HG03342 (cell line): ENCODE measurements around the gene ACRV1.
"Not testable (repeated sequence)": the region's sequence is repeated elsewhere in the genome, so short reads cannot be mapped to it uniquely, and the experiment has no call there.

Experiments used
- ATAC-seq: cut with Tn5 transposase; IDR thresholded peaks from one replicate; pipeline ENCODE4 v1.9.1; 2021; ENCODE audit warnings: mild to moderate bottlenecking, moderate library complexity; ENCODE audit not compliant: unreplicated experiment

ACRV1 gene, protein sequence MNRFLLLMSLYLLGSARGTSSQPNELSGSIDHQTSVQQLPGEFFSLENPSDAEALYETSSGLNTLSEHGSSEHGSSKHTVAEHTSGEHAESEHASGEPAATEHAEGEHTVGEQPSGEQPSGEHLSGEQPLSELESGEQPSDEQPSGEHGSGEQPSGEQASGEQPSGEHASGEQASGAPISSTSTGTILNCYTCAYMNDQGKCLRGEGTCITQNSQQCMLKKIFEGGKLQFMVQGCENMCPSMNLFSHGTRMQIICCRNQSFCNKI

DNA sequence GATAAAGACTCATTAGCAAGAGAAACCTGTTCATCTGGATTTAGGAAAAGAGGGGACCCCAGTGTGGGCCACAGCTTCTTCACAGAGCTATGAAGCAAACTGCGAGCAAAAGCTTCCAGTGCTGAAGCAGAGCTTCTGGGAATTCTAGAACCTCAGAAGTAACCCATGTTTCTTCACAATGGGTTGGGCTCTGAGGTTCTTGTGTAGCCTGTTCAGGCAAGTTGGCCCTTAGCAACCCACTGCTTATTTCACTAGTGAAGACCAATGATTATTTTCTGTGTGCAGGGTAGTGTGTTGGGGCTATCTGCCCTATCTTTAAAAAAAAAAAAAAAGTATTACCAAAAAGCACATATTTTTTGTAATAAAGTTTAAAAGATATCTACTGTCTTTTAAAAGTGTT, at the start of gene ACRV1:
Gene ACRV1, minus strand, starts transcription at position 101 of the 400 bp plus-strand sequence. Its CDS starts 67 bp downstream, at position 34.
- ATAC-seq = no peak

DNA sequence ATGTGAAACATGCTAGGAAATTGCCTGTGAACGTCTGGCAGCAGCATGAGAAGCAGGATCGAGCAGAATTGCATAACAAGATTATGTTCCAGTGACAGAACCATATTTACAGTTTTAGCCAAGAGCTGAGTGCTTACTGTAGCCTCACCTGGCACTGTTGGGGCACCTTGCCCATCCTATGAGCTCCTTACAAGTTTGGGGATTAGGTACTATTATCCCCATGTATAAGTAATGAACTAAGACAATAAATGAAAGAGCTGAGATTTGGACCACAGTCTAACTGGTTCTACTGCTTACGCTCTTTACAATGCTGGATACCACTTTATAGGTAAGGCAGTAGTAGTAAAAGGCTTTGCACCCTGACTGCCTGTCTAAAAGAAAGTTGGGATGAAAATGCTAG, 48.3 kb upstream of the ACRV1 start:
- ATAC-seq = no peak

DNA sequence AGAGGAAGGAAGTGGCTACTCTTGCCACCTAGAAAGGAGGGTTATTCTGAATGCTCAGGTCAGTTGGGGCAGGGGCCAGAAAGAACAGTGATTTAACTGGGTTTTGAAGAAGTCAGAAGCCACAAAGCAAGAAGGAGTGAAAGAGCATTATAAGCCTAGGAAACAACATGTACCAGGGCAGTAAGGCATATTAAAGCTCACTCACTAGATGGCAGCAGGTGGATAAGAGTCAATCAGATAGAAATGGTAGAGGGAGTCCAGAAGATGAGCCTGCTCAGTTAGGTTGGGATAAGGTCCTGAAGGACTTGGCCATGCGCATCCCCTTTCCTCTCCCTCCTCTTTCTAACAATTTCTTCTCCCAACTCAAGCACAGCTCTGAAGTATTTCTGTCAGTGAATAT, 43.5 kb upstream of the ACRV1 start:
- ATAC-seq = no peak

DNA sequence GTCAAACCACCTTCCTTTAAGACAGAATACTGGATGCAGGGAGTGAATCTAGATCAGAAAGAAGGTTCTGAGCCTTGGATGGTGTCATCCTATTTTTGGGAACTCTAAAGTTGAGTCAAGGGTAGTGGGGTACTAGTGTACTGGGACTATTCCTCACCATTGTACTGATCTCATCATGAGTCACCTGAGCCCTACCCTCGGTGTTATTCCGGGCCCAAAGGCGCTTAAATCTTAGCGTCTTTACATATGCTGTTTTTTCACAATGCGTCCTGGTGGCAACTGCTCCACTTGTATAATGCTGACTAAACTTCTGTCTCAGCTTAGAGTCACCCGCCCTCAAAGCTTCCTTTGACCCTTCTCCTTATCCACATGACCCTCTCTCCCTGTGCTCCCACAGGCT, 40.1 kb upstream of the ACRV1 start:
- no peak for ATAC-seq

DNA sequence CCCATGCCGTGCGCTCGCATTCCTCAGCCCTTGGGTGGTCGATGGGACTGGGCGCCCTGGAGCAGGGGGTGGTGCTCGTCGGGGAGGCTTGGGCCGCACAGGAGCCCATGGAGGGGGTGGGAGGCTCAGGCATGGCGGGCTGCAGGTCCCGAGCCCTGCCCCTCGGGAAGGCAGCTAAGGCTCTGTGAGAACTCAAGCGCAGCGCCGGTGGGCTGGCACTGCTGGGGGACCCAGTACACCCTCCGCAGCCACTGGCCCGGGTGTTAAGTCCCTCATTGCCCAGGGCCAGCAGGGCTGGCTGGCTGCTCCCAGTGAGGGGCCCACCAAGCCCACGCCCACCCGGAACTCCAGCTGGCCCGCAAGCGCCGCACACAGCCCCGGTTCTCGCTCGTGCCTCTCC, 24.0 kb upstream of the ACRV1 start:
- ATAC-seq = not testable (repeated sequence)

DNA sequence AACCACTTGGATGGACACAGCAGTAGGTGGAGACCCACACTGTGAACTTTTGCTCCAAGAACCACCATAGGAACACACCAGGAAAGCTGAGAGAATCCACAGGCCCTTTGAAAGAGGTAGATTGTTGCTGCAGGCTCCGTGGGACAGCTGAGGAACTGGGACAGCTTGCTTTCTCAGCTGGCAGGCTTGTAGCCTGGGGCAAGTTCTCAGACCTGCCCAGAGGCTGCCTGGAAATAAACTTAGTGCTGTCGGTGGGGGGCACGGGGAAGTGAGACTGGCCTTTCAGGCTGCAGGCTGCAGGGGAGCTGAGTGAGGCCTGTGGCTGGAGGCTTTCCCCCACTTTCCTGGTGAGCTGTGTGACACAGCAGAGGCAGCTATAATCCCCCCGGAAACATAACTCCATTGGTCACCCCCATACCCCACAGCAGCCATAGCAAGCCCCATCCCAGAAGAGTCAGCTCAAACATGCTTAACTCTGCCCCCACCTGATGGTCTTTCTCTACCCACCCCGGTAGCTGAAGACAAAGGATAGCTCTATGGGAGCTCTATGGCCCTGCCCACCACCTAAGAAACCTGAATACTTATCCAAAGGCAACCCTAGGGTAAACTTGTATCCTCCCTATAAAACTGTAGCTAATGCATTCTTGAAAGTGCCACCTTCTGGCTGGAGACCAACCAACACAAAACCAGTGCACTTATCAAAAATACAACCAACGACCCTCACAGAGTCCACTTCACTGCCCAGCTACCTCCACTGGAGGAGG, 21.4 kb upstream of the ACRV1 start:
- ATAC-seq = no peak

DNA sequence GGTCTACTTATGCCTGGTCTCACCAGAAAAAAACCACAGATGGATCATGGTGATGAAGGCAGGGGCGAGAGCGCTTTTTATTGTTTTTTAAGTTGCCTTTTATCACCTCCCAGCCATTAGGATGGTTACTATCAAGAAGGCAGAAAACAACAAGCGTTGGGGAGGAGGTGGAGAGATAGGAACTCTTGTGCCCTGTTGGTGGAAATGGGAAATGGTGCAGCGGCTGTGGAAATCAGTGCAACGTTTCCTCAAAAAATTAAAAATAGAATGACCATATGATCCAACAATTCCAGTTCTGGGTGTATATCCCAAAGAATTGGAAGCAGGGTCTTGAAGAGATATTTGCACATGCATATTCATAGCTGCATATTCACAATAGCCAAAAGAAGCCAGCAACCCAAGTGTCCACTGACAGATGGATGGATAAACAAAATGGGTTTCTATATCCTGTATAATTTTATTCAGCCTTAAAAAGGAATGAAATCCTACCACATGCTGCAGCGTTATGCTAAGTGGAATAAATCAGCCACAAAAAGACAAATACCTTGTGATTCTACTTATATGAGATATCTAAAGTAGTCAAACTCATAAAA, 20.5 kb upstream of the ACRV1 start:
- ATAC-seq = no peak

DNA sequence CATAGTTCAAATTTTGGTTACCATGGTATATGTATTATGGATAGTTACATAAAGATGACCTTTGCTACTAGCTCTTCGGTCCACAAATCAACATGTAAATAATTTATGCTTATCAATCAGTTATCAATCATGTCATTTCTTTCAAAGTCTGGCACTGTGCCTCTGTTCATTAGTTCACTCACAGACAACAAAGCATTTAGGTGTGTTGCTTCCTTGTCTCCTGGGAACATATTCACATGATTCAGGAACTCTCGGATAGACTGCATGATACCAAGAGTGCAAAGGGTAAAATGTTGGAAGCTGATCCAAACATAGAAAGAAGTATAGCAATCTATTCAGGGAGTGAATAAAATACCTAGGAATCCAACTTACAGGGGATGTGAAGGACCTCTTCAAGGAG, 14.3 kb upstream of the ACRV1 start:
- no peak for ATAC-seq

DNA sequence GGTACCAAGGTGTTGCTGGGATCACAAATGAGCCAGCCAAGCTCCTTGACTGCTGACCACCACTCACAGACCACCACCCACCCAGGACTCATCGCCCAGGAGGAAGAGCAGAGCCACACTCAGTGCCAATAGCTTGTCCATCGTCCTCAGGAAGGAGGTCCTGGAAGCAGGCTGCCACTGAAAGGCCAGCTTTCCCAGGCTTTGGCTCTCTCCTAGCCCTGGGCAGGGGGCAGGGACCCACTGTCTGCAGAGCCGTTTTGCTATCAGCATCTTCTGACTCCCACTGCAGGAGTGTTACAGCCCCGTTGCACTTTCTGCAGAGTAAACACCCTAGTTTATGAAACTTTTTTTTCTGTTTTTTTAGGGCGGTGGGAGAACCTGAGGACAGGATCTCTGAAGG, 12.2 kb upstream of the ACRV1 start:
- ATAC-seq = no peak

DNA sequence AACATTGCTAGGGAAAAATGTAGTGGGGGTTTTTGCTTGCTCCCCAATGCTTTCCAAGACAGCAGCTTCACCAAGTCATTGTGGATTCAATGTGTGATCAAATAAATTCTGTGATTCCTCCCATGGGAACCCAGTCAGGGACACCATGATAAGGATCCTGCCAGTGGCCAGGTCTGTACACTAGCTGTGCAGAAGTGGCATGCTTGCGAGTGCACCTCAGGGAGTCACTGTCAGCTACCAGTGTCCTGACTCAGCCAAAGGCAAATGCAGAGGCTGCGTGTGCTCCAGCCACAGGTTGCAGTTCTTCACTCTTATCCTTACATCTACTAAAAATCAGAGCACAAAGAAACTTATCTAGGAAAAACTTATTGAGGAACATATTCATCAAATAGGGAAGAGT, 9.4 kb upstream of the ACRV1 start:
- ATAC-seq = no peak

DNA sequence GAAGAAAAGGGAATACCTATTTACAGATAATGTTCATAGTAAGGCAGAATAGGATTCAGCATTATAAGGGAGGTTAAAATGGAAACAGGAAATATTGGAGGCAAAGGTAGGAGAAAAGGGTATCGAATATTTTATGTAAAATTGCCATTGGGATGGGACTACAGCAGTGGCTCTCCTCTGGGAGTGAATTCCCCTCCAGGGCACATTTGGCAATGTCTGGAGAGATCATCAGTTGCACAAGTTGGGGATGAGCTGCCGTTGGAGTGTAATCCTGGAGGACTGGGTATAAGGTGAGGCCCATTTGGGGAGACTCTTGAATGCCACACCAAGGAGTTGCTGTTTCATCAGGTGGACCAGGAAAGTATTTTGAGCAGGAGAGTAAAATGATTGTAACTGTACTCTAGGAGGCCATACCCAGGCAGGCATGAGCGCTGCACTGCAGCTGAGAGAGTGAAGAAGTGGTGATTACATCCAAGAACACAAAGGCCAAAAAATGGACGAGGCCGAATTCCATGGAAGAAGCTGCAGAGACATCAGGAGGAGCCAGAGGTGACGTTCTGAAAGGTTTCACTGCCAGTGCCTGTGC, 8.7 kb upstream of the ACRV1 start:
- no peak for ATAC-seq

DNA sequence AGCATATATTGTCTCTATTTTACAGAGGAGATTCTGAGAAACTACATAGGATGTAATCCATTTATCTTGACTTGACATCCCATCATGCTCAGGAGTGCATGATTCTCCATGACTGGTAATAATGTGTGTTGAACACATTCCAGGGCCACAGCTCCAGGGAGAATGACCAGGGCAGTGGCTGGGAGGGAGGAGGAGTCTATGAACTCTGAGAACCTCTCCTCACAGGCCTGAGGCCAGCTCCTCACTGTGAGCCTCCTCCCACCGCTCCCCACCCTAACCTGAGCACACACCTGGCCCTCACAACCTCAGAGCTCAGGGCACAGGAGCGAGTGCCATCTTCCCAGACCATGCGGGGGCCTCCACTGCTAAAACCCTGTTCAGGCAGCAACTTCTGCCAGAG, 8.0 kb upstream of the ACRV1 start:
- no peak for ATAC-seq

DNA sequence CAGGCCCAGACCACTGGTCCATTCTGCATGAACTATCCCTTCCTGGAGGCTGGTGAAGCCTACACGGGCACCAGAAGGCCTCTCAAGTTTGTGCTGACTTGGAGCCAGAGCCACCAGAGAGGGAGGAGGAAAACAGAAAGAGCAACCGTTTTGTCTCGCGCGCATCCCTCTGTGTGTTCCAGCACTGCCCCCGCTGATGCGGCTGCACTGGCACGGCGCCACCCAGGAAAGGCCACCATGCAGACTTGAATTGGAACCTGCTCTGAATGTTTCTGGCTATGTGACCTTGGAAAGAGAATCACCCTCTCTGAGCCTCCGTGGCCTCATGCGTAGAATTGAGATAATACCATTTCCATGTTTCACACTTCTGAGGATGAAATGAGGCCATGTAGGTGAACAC, 7.4 kb upstream of the ACRV1 start:
- ATAC-seq = no peak

DNA sequence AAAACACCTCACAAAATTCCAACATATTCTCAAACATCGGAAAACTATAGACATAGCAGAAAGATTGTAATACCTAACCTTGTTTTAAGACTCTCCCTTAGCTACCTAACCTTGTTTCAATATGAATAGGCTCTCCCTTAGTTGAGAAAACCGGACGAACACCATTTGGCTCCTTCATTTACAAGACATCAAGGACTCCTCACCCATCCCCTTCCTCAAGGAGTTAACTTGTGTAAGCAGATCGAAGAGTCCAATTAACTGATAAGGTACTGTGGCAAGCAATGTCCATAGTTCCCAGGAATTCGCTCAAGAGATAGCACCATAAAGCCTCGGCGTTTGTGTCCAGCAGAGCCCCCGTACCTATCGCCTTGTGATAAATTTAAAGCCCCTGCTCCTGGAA, 4.6 kb upstream of the ACRV1 start:
- no peak for ATAC-seq

DNA sequence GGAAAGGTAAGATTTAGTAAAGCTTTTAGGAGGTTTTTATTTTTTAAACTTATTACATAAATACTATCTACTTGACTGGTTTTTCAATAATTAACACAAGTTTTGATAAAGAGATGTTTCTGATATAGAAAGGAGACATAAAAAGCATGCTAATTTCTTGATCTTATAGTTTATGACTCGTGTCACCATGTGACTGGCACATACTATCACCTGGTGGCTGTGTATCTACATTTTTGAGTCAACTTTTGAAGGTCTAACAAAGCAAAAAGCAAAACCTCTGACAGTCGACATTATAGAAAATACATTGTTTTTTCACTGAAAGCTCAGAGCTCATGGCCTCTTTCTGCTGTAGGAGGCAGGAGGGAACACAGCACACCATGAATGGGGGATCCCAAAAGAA, 810 bp downstream of the ACRV1 start:
- no peak for ATAC-seq

DNA sequence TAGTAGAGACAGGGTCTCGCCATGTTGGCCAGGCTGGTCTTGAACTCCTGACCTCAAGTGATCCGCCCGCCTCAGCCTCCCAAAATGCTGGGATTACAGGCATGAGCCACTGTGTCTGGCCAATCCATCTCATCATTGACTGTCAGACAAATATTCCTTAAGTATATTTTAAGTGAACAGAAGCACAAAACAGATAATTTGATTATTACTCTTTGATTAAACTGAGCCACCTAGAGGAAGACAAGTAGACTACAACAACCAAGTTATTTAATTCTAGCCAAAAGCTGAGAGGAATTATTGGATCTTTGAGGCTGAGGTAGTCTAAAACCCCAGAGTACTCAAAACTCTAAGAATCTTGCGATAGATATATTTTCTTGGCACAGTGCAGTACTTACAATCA, 1.2 kb downstream of the ACRV1 start:
- no peak for ATAC-seq

DNA sequence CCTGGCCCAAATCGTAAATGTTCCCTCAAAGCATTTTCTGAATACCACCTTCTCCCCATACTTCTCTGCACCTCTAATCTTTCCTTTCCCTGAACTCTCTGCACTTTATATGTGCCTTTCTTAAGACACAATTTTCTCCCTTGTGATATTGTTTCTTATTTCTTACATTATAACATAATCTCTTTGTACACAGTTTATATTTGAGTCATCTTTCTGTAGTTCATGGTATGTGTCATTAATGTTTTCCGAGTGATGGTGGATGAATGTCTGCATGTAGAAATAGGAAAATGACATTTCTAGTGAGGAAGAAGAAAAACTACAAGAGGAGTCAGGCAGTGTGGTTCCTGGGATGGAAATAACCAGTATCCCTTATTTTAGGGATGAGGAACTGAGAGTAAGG, 5.5 kb downstream of the ACRV1 start:
- ATAC-seq = no peak

DNA sequence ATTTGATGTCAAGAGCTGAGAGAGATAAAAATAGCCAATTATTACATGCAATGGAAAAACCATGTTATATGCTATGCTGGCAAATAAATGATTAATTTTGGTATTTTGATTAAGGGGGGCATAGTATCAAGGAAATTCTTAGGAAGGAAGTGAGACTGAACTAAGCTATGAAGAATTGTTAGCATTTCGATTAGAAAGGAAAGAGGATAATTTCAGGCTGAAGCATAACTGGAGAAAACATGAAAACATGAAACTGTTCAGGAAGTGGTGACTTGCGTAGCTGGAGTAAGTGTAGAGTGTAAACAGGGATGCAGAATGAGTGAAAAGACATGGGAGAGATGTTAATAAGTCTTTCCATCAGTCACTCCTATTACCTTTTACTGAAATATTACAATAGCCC, 6.4 kb downstream of the ACRV1 start:
- ATAC-seq = no peak

DNA sequence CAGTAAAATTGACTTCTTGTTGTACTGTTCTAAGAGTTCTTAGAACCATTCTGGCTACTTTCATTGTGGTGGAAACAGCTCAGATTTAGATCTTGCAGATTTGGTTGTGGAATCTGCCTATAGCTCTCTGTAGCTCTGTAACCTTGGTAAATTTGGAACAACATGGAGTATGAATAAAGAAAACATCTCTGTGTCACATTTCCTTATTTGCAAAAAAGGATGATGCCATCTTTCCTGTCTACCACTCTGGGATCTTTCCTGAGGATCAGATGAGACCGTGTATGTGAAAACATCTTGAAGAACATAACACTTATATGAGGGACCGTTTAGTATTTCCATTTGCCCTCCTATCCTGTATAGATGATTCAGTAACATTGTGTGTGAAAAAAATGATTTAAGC, 9.1 kb downstream of the ACRV1 start:
- no peak for ATAC-seq

DNA sequence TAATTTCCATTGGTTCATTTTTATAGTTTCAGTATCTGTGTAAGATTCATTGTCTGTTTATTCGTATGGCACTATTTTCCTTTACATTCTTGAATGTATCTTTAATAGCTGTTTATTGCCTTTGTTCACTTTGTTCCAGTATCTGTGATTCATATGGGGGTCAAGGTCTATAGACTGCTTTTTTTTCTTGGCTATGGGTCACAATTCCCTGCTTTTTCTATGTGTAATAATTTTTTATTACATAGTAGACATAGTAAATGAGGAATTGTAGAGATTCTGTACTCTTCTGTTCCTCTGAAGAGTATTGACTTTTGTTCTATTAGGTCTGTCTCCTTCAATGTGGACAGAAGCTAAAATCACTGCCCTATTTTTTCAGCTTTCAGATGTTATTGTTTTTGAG, 10.5 kb downstream of the ACRV1 start:
- ATAC-seq = no peak

DNA sequence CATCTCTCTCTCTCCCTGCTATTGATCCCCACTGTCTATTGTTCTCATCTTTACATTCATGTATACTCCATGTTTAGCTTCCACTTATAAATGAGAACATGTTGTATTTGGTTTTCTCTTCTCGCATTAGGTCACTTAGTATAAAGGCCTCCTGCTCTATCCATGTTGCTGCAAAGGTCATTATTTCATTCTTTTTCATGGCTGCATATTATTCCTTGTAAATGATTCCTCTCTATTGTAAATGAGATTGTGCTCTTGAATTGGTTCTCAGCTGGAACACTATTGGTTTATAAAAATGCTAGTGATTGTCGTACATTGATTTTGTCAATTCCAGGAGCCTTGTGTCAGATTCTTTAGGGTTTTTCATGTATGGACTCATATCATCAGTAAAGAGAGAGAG, 13.5 kb downstream of the ACRV1 start:
- ATAC-seq = no peak

DNA sequence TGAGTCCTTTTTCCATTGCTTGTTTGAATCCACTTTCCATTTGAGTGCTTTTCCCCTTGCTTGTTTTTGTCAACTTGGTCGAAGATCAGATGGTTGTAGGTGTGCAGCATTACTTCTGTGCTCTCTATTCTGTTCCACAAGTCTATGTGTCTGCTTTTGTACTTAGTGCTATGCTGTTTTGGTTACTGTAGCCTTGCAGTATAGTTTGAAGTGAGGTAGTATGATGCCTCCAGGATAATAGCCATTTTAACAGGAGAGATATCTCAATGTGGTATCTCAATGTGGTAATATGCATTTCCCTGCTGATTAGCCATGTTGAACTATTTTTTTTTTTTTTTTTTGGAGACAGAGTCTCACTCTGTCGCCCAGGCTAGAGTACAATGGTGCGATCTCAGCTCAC, 16.7 kb downstream of the ACRV1 start:
- no peak for ATAC-seq
